ENCODE results near the gene RAPGEF4. TPM values are rescaled to one million over a fixed set of nuclear protein-coding genes. Genes with fewer than 3 reads are reported as not detected.
A peak's percentile ranks its signal among the peaks of the same experiment; 100 is the strongest.

RAPGEF4 gene
- total RNA-seq, 1 experiment from 2014 or later = 0.62 TPM

DNA sequence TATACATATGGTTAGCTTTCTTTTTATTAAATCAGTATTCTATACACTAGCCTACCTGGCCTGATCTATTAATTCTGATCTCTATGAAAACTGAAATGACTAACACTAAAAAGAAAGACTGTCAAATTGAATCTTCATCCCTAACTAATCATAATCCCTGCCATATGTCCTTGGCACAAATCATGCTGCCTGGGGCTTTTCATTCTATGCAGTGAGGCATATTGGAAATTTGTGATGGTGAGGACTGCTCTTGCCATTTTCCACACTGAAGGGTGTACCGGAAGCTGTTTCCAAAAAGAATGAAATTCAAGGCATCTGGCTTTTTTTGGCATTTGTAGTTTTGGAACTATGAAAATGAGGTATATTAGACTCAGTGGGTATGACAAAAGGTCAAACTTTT lies 39.7 kb downstream of the RAPGEF4 start:
- Histone ChIP-seq H3K36me3 (ENCODE audit: control insufficient read depth, insufficient read depth, low read length) (no peaks in the 10 kb centered on the region), H3K9me3 (ENCODE audit: control insufficient read depth, insufficient read depth, low read depth, low read length) (no peaks in the 10 kb centered on the region), H3K27ac (ENCODE audit: low read length) (no peak overlapping the region), H3K4me3 (ENCODE audit: low read depth in 2 of 2, low read length in 2 of 2) (no peak overlapping the region), H3K4me1 (ENCODE audit: control insufficient read depth, insufficient read depth, low read length) (no peaks in the 10 kb centered on the region), H3K27me3 (ENCODE audit: control insufficient read depth, insufficient read depth, low read length) (peaks cover 2% of the 10 kb centered on the region; the same call in 1 of the 2 replicates)
- ChIA-PET POLR2A (no interaction called here), CTCF (no interaction called here)
- DNase-seq (ENCODE audit: low read depth, low spot score) (no peak), ATAC-seq (no peak)
- no TSS peak for BruUV-seq (replicated peaks)
- intact Hi-C loops (cut with micrococcal nuclease; ENCODE audit: unreplicated experiment) (no loop called here), in situ Hi-C loops (cut with HindIII; ENCODE audit: low pct_unique_long_range_greater_than_20kb, low sequenced_read_pairs) (no loop called here)
- no peak for TF ChIP-seq POLR2AphosphoS5 (IDR thresholded peaks at IDR 0.05; ENCODE audit: low read depth, low read length)

GRCh38 chr2:172777431-172777830 lies 41.8 kb downstream of the RAPGEF4 start:
- no peaks in the 10 kb centered on the region for H3K9me3 ChIP-seq (ENCODE audit: control insufficient read depth, insufficient read depth, low read depth, low read length)
- ChIA-PET CTCF (interaction anchor here (0.6 kb wide), 1 partner anchor 10 kb away, joined by 3 read pairs; no protein-coding TSS in a partner anchor), POLR2A (no interaction called here)
- H3K36me3 ChIP-seq (ENCODE audit: control insufficient read depth, insufficient read depth, low read length) = no peaks in the 10 kb centered on the region
- H3K4me1 ChIP-seq (ENCODE audit: control insufficient read depth, insufficient read depth, low read length) = no peaks in the 10 kb centered on the region
- no TSS peak for BruUV-seq (replicated peaks)
- intact Hi-C loops (cut with micrococcal nuclease; ENCODE audit: unreplicated experiment) (no loop called here), in situ Hi-C loops (cut with HindIII; ENCODE audit: low pct_unique_long_range_greater_than_20kb, low sequenced_read_pairs) (no loop called here)
- no peak overlapping the region for H3K27ac ChIP-seq (ENCODE audit: low read length)
- no peak for DNase-seq (ENCODE audit: low read depth, low spot score)
- TF ChIP-seq POLR2AphosphoS5 (IDR thresholded peaks at IDR 0.05; ENCODE audit: low read depth, low read length) = no peak
- TF ChIP-seq TCF7L2 (IDR thresholded peaks at IDR 0.05; ENCODE audit: low read depth, low read length) = no peak
- TF ChIP-seq, protein P1, sequence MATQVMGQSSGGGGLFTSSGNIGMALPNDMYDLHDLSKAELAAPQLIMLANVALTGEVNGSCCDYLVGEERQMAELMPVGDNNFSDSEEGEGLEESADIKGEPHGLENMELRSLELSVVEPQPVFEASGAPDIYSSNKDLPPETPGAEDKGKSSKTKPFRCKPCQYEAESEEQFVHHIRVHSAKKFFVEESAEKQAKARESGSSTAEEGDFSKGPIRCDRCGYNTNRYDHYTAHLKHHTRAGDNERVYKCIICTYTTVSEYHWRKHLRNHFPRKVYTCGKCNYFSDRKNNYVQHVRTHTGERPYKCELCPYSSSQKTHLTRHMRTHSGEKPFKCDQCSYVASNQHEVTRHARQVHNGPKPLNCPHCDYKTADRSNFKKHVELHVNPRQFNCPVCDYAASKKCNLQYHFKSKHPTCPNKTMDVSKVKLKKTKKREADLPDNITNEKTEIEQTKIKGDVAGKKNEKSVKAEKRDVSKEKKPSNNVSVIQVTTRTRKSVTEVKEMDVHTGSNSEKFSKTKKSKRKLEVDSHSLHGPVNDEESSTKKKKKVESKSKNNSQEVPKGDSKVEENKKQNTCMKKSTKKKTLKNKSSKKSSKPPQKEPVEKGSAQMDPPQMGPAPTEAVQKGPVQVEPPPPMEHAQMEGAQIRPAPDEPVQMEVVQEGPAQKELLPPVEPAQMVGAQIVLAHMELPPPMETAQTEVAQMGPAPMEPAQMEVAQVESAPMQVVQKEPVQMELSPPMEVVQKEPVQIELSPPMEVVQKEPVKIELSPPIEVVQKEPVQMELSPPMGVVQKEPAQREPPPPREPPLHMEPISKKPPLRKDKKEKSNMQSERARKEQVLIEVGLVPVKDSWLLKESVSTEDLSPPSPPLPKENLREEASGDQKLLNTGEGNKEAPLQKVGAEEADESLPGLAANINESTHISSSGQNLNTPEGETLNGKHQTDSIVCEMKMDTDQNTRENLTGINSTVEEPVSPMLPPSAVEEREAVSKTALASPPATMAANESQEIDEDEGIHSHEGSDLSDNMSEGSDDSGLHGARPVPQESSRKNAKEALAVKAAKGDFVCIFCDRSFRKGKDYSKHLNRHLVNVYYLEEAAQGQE (IDR thresholded peaks at IDR 0.05; ENCODE audit: insufficient read depth in 1 of 2, low read depth in 2 of 2, low read length in 1 of 2) = no peak
- TF ChIP-seq CTCF (IDR thresholded peaks at IDR 0.05) = no peak
- no peak for TF ChIP-seq SIN3A (IDR thresholded peaks at IDR 0.05; ENCODE audit: borderline replicate concordance, insufficient read depth, low read depth, low read length)
- H3K27me3 ChIP-seq (ENCODE audit: control insufficient read depth, insufficient read depth, low read length) = peaks cover 2% of the 10 kb centered on the region; the same call in 1 of the 2 replicates
- no peak overlapping the region for H3K4me3 ChIP-seq (ENCODE audit: low read depth in 2 of 2, low read length in 2 of 2)
- ATAC-seq = no peak

- 0 out of 2 replicates have a peak, but pooled peaks have one; percentile 23 for ATAC-seq
- intact Hi-C loops (cut with micrococcal nuclease; ENCODE audit: unreplicated experiment) (no loop called here), in situ Hi-C loops (cut with HindIII; ENCODE audit: low pct_unique_long_range_greater_than_20kb, low sequenced_read_pairs) (no loop called here)
- no peaks in the 10 kb centered on the region for H3K36me3 ChIP-seq (ENCODE audit: control insufficient read depth, insufficient read depth, low read length)
- H3K27me3 ChIP-seq (ENCODE audit: control insufficient read depth, insufficient read depth, low read length) = no peaks in the 10 kb centered on the region
- no peaks in the 10 kb centered on the region for H3K9me3 ChIP-seq (ENCODE audit: control insufficient read depth, insufficient read depth, low read depth, low read length)
- H3K4me3 ChIP-seq (ENCODE audit: low read depth in 2 of 2, low read length in 2 of 2) = no peak overlapping the region
- TF ChIP-seq CTCF (IDR thresholded peaks at IDR 0.05) (no peak), SIN3A (IDR thresholded peaks at IDR 0.05; ENCODE audit: borderline replicate concordance, insufficient read depth, low read depth, low read length) (no peak), TCF7L2 (IDR thresholded peaks at IDR 0.05; ENCODE audit: low read depth, low read length) (no peak)
- TF ChIP-seq, protein P1 (IDR thresholded peaks at IDR 0.05; ENCODE audit: insufficient read depth in 1 of 2, low read depth in 2 of 2, low read length in 1 of 2) = no peak
- BruUV-seq (replicated peaks) = no TSS peak
- ChIA-PET POLR2A (no interaction called here), CTCF (no interaction called here)
- H3K27ac ChIP-seq (ENCODE audit: low read length) = no peak overlapping the region
- H3K4me1 ChIP-seq (ENCODE audit: control insufficient read depth, insufficient read depth, low read length) = peaks cover 5% of the 10 kb centered on the region; the same call in 1 of the 2 replicates
- DNase-seq (ENCODE audit: low read depth, low spot score) = no peak
Observed at GRCh38 chr2:172782506-172783164, 47.0 kb downstream of the RAPGEF4 start.

All from Panc1 (cell line).